HEK293 (cell line): Measurements from ENCODE around the gene PYROXD2.

Experiments
- HOXA7 ChIP-seq: sonication (generic); formaldehyde crosslinking; IDR thresholded peaks from 2 replicates; pipeline ENCODE4 v1.8.1; 2022; ENCODE audit warnings: missing genetic modification reagents, borderline replicate concordance
- MZF1 ChIP-seq: fragments of 450-650 bp; formaldehyde crosslinking; IDR thresholded peaks from 2 replicates; pipeline ENCODE4 v1.5.1; 2017; ENCODE audit warnings: missing biosample characterization, missing genetic modification characterization, borderline replicate concordance
- SCRT1 ChIP-seq: fragments of 450-650 bp; formaldehyde crosslinking; IDR thresholded peaks from 2 replicates; pipeline ENCODE4 v1.5.1; 2016; ENCODE audit warnings: missing biosample characterization, missing genetic modification characterization, borderline replicate concordance
- YY1 ChIP-seq: fragments of 450-650 bp; formaldehyde crosslinking; IDR thresholded peaks from 2 replicates; pipeline ENCODE4 v1.5.1; 2018; ENCODE audit warnings: missing biosample characterization, missing genetic modification characterization
- ZBTB1 ChIP-seq: fragments of 450-650 bp; formaldehyde crosslinking; IDR thresholded peaks from 2 replicates; pipeline ENCODE4 v1.5.1; 2016; ENCODE audit warnings: missing biosample characterization, missing genetic modification characterization
- ZNF791 ChIP-seq: fragments of 450-650 bp; formaldehyde crosslinking; IDR thresholded peaks from 2 replicates; pipeline ENCODE4 v1.5.1; 2016; ENCODE audit warnings: missing biosample characterization, missing genetic modification characterization
- TF ChIP-seq, protein P1 (sequence below): fragments of 450-650 bp; formaldehyde crosslinking; IDR thresholded peaks from 2 replicates; pipeline ENCODE4 v1.5.1; 2016; ENCODE audit warnings: missing biosample characterization, missing genetic modification characterization
- TF ChIP-seq, protein P2 (sequence below): fragments of 450-650 bp; formaldehyde crosslinking; IDR thresholded peaks from 2 replicates; pipeline ENCODE4 v1.5.1; 2016; ENCODE audit warnings: missing biosample characterization, missing genetic modification characterization, low read depth
- TF ChIP-seq, protein P3 (sequence below): fragments of 450-650 bp; formaldehyde crosslinking; IDR thresholded peaks from 2 replicates; pipeline ENCODE4 v1.5.1; 2016; ENCODE audit warnings: missing biosample characterization, missing genetic modification characterization
- TF ChIP-seq, protein P4 (sequence below): fragments of 450-650 bp; formaldehyde crosslinking; IDR thresholded peaks from 2 replicates; pipeline ENCODE4 v1.5.1; 2016; ENCODE audit warnings: missing biosample characterization, missing genetic modification characterization, low read depth
- TF ChIP-seq, protein P5 (sequence below): fragments of 450-650 bp; formaldehyde crosslinking; IDR thresholded peaks from 2 replicates; pipeline ENCODE4 v1.5.1; 2016; ENCODE audit warnings: missing biosample characterization, missing genetic modification characterization
- TF ChIP-seq, protein P6 (sequence below): fragments of 450-650 bp; formaldehyde crosslinking; IDR thresholded peaks from 2 replicates; pipeline ENCODE4 v1.5.1; 2016; ENCODE audit warnings: missing biosample characterization, missing genetic modification characterization, borderline replicate concordance

DNA sequence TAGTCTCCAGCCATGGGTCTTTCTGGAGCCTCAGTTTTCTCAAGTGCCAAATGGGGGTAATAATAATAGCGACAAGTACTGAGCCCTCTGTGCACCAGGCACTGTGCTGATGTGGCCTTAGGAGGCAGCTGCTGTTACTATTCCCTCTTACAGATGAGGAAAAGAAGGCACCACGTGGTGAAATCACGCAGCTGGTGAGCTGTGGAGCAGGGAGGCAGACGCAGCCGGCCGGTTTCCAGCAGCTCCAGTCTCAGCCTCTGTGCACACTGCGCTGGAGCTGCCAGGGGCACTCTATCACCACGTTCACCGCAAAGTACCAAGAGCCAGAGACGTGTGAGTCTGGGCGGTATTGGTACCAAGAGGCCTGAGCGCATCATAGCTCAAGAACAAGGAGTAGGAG, 9.6 kb downstream of the PYROXD2 start:
- TF ChIP-seq, protein P1, sequence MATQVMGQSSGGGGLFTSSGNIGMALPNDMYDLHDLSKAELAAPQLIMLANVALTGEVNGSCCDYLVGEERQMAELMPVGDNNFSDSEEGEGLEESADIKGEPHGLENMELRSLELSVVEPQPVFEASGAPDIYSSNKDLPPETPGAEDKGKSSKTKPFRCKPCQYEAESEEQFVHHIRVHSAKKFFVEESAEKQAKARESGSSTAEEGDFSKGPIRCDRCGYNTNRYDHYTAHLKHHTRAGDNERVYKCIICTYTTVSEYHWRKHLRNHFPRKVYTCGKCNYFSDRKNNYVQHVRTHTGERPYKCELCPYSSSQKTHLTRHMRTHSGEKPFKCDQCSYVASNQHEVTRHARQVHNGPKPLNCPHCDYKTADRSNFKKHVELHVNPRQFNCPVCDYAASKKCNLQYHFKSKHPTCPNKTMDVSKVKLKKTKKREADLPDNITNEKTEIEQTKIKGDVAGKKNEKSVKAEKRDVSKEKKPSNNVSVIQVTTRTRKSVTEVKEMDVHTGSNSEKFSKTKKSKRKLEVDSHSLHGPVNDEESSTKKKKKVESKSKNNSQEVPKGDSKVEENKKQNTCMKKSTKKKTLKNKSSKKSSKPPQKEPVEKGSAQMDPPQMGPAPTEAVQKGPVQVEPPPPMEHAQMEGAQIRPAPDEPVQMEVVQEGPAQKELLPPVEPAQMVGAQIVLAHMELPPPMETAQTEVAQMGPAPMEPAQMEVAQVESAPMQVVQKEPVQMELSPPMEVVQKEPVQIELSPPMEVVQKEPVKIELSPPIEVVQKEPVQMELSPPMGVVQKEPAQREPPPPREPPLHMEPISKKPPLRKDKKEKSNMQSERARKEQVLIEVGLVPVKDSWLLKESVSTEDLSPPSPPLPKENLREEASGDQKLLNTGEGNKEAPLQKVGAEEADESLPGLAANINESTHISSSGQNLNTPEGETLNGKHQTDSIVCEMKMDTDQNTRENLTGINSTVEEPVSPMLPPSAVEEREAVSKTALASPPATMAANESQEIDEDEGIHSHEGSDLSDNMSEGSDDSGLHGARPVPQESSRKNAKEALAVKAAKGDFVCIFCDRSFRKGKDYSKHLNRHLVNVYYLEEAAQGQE: no peak
- TF ChIP-seq, protein P2, sequence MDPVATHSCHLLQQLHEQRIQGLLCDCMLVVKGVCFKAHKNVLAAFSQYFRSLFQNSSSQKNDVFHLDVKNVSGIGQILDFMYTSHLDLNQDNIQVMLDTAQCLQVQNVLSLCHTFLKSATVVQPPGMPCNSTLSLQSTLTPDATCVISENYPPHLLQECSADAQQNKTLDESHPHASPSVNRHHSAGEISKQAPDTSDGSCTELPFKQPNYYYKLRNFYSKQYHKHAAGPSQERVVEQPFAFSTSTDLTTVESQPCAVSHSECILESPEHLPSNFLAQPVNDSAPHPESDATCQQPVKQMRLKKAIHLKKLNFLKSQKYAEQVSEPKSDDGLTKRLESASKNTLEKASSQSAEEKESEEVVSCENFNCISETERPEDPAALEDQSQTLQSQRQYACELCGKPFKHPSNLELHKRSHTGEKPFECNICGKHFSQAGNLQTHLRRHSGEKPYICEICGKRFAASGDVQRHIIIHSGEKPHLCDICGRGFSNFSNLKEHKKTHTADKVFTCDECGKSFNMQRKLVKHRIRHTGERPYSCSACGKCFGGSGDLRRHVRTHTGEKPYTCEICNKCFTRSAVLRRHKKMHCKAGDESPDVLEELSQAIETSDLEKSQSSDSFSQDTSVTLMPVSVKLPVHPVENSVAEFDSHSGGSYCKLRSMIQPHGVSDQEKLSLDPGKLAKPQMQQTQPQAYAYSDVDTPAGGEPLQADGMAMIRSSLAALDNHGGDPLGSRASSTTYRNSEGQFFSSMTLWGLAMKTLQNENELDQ (tag by site-specific recombination): no peak
- TF ChIP-seq, protein P3, sequence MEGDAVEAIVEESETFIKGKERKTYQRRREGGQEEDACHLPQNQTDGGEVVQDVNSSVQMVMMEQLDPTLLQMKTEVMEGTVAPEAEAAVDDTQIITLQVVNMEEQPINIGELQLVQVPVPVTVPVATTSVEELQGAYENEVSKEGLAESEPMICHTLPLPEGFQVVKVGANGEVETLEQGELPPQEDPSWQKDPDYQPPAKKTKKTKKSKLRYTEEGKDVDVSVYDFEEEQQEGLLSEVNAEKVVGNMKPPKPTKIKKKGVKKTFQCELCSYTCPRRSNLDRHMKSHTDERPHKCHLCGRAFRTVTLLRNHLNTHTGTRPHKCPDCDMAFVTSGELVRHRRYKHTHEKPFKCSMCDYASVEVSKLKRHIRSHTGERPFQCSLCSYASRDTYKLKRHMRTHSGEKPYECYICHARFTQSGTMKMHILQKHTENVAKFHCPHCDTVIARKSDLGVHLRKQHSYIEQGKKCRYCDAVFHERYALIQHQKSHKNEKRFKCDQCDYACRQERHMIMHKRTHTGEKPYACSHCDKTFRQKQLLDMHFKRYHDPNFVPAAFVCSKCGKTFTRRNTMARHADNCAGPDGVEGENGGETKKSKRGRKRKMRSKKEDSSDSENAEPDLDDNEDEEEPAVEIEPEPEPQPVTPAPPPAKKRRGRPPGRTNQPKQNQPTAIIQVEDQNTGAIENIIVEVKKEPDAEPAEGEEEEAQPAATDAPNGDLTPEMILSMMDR (tag by site-specific recombination): no peak
- TF ChIP-seq ZBTB1 (tag by site-specific recombination) (no peak), YY1 (tag by site-specific recombination) (no peak), SCRT1 (tag by site-specific recombination) (no peak), HOXA7 (CRISPR knock-in tag) (no peak), MZF1 (tag by site-specific recombination) (no peak), ZNF791 (tag by site-specific recombination) (no peak)
- TF ChIP-seq, protein P4, sequence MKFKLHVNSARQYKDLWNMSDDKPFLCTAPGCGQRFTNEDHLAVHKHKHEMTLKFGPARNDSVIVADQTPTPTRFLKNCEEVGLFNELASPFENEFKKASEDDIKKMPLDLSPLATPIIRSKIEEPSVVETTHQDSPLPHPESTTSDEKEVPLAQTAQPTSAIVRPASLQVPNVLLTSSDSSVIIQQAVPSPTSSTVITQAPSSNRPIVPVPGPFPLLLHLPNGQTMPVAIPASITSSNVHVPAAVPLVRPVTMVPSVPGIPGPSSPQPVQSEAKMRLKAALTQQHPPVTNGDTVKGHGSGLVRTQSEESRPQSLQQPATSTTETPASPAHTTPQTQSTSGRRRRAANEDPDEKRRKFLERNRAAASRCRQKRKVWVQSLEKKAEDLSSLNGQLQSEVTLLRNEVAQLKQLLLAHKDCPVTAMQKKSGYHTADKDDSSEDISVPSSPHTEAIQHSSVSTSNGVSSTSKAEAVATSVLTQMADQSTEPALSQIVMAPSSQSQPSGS: no peak
- TF ChIP-seq, protein P5, sequence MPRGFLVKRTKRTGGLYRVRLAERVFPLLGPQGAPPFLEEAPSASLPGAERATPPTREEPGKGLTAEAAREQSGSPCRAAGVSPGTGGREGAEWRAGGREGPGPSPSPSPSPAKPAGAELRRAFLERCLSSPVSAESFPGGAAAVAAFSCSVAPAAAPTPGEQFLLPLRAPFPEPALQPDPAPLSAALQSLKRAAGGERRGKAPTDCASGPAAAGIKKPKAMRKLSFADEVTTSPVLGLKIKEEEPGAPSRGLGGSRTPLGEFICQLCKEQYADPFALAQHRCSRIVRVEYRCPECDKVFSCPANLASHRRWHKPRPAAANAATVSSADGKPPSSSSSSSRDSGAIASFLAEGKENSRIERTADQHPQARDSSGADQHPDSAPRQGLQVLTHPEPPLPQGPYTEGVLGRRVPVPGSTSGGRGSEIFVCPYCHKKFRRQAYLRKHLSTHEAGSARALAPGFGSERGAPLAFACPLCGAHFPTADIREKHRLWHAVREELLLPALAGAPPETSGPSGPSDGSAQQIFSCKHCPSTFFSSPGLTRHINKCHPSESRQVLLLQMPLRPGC (tag by site-specific recombination): no peak
- TF ChIP-seq, protein P6, sequence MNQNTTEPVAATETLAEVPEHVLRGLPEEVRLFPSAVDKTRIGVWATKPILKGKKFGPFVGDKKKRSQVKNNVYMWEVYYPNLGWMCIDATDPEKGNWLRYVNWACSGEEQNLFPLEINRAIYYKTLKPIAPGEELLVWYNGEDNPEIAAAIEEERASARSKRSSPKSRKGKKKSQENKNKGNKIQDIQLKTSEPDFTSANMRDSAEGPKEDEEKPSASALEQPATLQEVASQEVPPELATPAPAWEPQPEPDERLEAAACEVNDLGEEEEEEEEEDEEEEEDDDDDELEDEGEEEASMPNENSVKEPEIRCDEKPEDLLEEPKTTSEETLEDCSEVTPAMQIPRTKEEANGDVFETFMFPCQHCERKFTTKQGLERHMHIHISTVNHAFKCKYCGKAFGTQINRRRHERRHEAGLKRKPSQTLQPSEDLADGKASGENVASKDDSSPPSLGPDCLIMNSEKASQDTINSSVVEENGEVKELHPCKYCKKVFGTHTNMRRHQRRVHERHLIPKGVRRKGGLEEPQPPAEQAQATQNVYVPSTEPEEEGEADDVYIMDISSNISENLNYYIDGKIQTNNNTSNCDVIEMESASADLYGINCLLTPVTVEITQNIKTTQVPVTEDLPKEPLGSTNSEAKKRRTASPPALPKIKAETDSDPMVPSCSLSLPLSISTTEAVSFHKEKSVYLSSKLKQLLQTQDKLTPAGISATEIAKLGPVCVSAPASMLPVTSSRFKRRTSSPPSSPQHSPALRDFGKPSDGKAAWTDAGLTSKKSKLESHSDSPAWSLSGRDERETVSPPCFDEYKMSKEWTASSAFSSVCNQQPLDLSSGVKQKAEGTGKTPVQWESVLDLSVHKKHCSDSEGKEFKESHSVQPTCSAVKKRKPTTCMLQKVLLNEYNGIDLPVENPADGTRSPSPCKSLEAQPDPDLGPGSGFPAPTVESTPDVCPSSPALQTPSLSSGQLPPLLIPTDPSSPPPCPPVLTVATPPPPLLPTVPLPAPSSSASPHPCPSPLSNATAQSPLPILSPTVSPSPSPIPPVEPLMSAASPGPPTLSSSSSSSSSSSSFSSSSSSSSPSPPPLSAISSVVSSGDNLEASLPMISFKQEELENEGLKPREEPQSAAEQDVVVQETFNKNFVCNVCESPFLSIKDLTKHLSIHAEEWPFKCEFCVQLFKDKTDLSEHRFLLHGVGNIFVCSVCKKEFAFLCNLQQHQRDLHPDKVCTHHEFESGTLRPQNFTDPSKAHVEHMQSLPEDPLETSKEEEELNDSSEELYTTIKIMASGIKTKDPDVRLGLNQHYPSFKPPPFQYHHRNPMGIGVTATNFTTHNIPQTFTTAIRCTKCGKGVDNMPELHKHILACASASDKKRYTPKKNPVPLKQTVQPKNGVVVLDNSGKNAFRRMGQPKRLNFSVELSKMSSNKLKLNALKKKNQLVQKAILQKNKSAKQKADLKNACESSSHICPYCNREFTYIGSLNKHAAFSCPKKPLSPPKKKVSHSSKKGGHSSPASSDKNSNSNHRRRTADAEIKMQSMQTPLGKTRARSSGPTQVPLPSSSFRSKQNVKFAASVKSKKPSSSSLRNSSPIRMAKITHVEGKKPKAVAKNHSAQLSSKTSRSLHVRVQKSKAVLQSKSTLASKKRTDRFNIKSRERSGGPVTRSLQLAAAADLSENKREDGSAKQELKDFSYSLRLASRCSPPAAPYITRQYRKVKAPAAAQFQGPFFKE: no peak
